T-cell (primary cell): ENCODE measurements around the gene WDR4. TPM values are rescaled to one million over a fixed set of nuclear protein-coding genes. Genes with fewer than 3 reads are reported as not detected.
"Not testable (repeated sequence)": the region's sequence is repeated elsewhere in the genome, so short reads cannot be mapped to it uniquely, and the experiment has no call there.

ENCODE experiments used
- ATAC-seq, 4 experiments: fragments of 200-7000 bp in 3 of 4; fragments of 150-1000 bp in 1 of 4; cut with Tn5 transposase; replicated peaks in 1 of 4; 1 replicate in 3 of 4; 2 replicates in 1 of 4; pipeline ENCODE4 v1.10.0; 2021; ENCODE audit warnings: moderate library complexity in 3 of 4, mild to moderate bottlenecking in 2 of 4, moderate number of reproducible peaks in 1 of 4
- CTCF ChIA-PET, 2 donors: fragments of 300-600 bp; sonication (Branson Sonifier 250); formaldehyde crosslinking; loops; one replicate each; lab custom pipeline; 2022; ENCODE audit warnings: antibody characterized with exemption in 2 of 2; lab: Charles Lee
- POLR2A ChIA-PET, 2 donors: fragments of 300-600 bp; sonication (Branson Sonifier 250); formaldehyde crosslinking; loops; one replicate each; lab custom pipeline; 2022; ENCODE audit warnings: antibody characterized with exemption in 2 of 2; lab: Charles Lee
- DNase-seq, 35 experiments: peaks; one replicate each; pipeline versions ENCODE4 v3.0.0 to v3.0.0-alpha.2; 2013 to 2023
- H3K27ac ChIP-seq: one replicate; pipeline ENCODE4 v1.5.1; 2013; ENCODE audit warnings: low read length
- H3K27me3 ChIP-seq, 2 experiments: replicated peaks in 1 of 2; 1 replicate in 1 of 2; 2 replicates in 1 of 2; pipeline versions ENCODE4 v1.6.1 to v1.7.0; 2013; ENCODE audit warnings: low read length in 1 of 2, mixed read lengths in 1 of 2; ENCODE audit not compliant: control insufficient read depth in 2 of 2, insufficient read depth in 2 of 2; ENCODE audit errors: extremely low read depth in 1 of 2
- H3K36me3 ChIP-seq, 2 donors: 1 replicate in 1 of 2; 2 replicates in 1 of 2; pipeline versions ENCODE4 v1.6.1 to v1.7.0; 2013; ENCODE audit warnings: low read length in 1 of 2; ENCODE audit not compliant: control insufficient read depth in 2 of 2, insufficient read depth in 1 of 2; ENCODE audit errors: extremely low read depth in 1 of 2
- H3K4me1 ChIP-seq, 2 experiments: 1 replicate in 1 of 2; 2 replicates in 1 of 2; pipeline versions ENCODE4 v1.6.1 to v1.7.0; 2013; ENCODE audit warnings: low read length in 2 of 2, mixed read lengths in 1 of 2; ENCODE audit not compliant: insufficient read depth in 2 of 2, control insufficient read depth in 1 of 2; ENCODE audit errors: extremely low read depth in 1 of 2
- H3K4me3 ChIP-seq, 2 donors: 1 replicate in 1 of 2; 2 replicates in 1 of 2; pipeline versions ENCODE4 v1.5.1 to v1.7.0; 2013; ENCODE audit warnings: mild to moderate bottlenecking in 2 of 2, low read length in 1 of 2, moderate library complexity in 1 of 2; ENCODE audit not compliant: control insufficient read depth in 1 of 2; ENCODE audit errors: extremely low read depth in 1 of 2
- H3K9me3 ChIP-seq: 2 replicates; pipeline ENCODE4 v1.7.0; 2013
- H3K27ac Mint-ChIP-seq, 2 donors: one replicate each; pipeline ENCODE4 v1.8.0; 2020 to 2021; ENCODE audit warnings: mild to moderate bottlenecking in 2 of 2, mixed read lengths in 2 of 2
- H3K27me3 Mint-ChIP-seq, 2 donors: one replicate each; pipeline ENCODE4 v1.8.0; 2021 to 2022; ENCODE audit warnings: mixed read lengths in 2 of 2
- H3K36me3 Mint-ChIP-seq: one replicate; pipeline ENCODE4 v1.8.0; 2021; ENCODE audit warnings: mixed read lengths
- H3K4me1 Mint-ChIP-seq, 3 donors: one replicate each; pipeline ENCODE4 v1.8.0; 2020 to 2022; ENCODE audit warnings: mixed read lengths in 3 of 3, mild to moderate bottlenecking in 1 of 3
- H3K4me3 Mint-ChIP-seq, 3 donors: one replicate each; pipeline ENCODE4 v1.8.0; 2020 to 2022; ENCODE audit warnings: mild to moderate bottlenecking in 3 of 3, mixed read lengths in 3 of 3, moderate library complexity in 3 of 3
- H3K9me3 Mint-ChIP-seq, 3 donors: one replicate each; pipeline ENCODE4 v1.8.0; 2020 to 2022; ENCODE audit warnings: mixed read lengths in 3 of 3
- WGBS: methylation state at CpG from one replicate; pipeline ENCODE4 v1.1.5; 2013; ENCODE audit warnings: missing lambda C conversion rate; ENCODE audit not compliant: insufficient coverage; 5-methylcytosine and 5-hydroxymethylcytosine counted together
- total RNA-seq, 35 experiments: library from RNA in 6 of 35; stranded (reverse) in 6 of 35; fragments of 120-200 nt in 1 of 35; gene quantifications; one replicate each; pipeline versions ENCODE4 v1.2.1 to v1.2.4 and lab custom pipeline; 2013 to 2026

The WDR4 gene
- total RNA-seq, 5 donors from 2014 or later (not counting 1 experiment from before 2014, with no cell fraction given), result 17.0 to 40.9 (median 37.6) TPM

GRCh38 chr21:42807293-42807895 is 71.9 kb downstream of the WDR4 start:
- not testable (repeated sequence) for H3K9me3 ChIP-seq, H3K27ac ChIP-seq, H3K4me3 ChIP-seq, H3K36me3 ChIP-seq, H3K4me1 ChIP-seq, H3K4me3 Mint-ChIP-seq, H3K27me3 Mint-ChIP-seq, H3K36me3 Mint-ChIP-seq, DNase-seq, H3K4me1 Mint-ChIP-seq, H3K27ac Mint-ChIP-seq, H3K9me3 Mint-ChIP-seq, ATAC-seq
- peaks cover 0 to 12% of the 10 kb centered on the region in 2 experiments for H3K27me3 ChIP-seq
- 96% methylated on average over 3 of the region's 16 CpGs for WGBS
- CTCF ChIA-PET, result interaction anchor here in 1 of 2 donors (0.6 kb wide), 1 partner anchor 14 kb away, joined by 4 read pairs; no protein-coding TSS in a partner anchor
- POLR2A ChIA-PET, result interaction anchor here in 1 of 2 donors (0.5 kb wide), 1 partner anchor 23 kb away, joined by 11 read pairs; no protein-coding TSS in a partner anchor

GRCh38 chr21:42806509-42807140 is 72.7 kb downstream of the WDR4 start:
- Histone ChIP-seq H3K27me3 (peaks cover 0 to 12% of the 10 kb centered on the region in 2 experiments), H3K36me3 (no peaks in the 10 kb centered on the region), H3K4me3 (no peak overlapping the region), H3K4me1 (no peaks in the 10 kb centered on the region), H3K27ac (no peak overlapping the region), H3K9me3 (no peaks in the 10 kb centered on the region)
- ChIA-PET POLR2A (no interaction called here), CTCF (no interaction called here)
- ATAC-seq (no peak), DNase-seq (no peak)
- WGBS, result 70% methylated on average over 8 of the region's 14 CpGs
- H3K4me3 Mint-ChIP-seq, result no peak overlapping the region
- peaks cover 0 to 6% of the 10 kb centered on the region in 2 donors for H3K27me3 Mint-ChIP-seq
- no peak overlapping the region for H3K27ac Mint-ChIP-seq
- H3K4me1 Mint-ChIP-seq, result no peaks in the 10 kb centered on the region
- H3K9me3 Mint-ChIP-seq, result no peaks in the 10 kb centered on the region
- H3K36me3 Mint-ChIP-seq, result no peaks in the 10 kb centered on the region

- DNase-seq, H3K9me3 Mint-ChIP-seq, H3K36me3 Mint-ChIP-seq, H3K4me3 ChIP-seq, H3K4me1 ChIP-seq, POLR2A ChIA-PET, ATAC-seq, H3K27me3 Mint-ChIP-seq, H3K27me3 ChIP-seq, H3K36me3 ChIP-seq, H3K27ac ChIP-seq, H3K4me3 Mint-ChIP-seq, H3K9me3 ChIP-seq, H3K27ac Mint-ChIP-seq, CTCF ChIA-PET, H3K4me1 Mint-ChIP-seq: not testable (repeated sequence)
- 85% methylated on average over 5 of the region's 6 CpGs for WGBS
Measured at GRCh38 chr21:42801616-42802015, 77.7 kb downstream of the WDR4 start.

- Histone ChIP-seq H3K4me1 (no peaks in the 10 kb centered on the region), H3K27me3 (peaks cover 0 to 2% of the 10 kb centered on the region in 2 experiments), H3K27ac (no peak overlapping the region), H3K4me3 (no peak overlapping the region), H3K9me3 (no peaks in the 10 kb centered on the region), H3K36me3 (no peaks in the 10 kb centered on the region)
- Mint-ChIP-seq H3K4me1 (peaks cover 2 to 7% (median 3%) of the 10 kb centered on the region in 3 donors), H3K36me3 (no peaks in the 10 kb centered on the region), H3K27ac (no peak overlapping the region), H3K9me3 (no peaks in the 10 kb centered on the region), H3K4me3 (no peak overlapping the region), H3K27me3 (peaks cover 0 to under 1% of the 10 kb centered on the region in 2 donors)
- no peak for ATAC-seq
- ChIA-PET POLR2A (no interaction called here), CTCF (no interaction called here)
- WGBS, result 90% methylated on average over 2 of the region's 5 CpGs
- no peak for DNase-seq
Measured at GRCh38 chr21:42799948-42800347, 79.4 kb downstream of the WDR4 start.

- peaks cover 2 to 7% (median 3%) of the 10 kb centered on the region in 3 donors for H3K4me1 Mint-ChIP-seq
- WGBS, result 56% methylated on average over 7 of the region's 9 CpGs
- Histone ChIP-seq H3K27ac (no peak overlapping the region), H3K4me1 (no peaks in the 10 kb centered on the region), H3K4me3 (no peak overlapping the region), H3K27me3 (peaks cover 0 to 4% of the 10 kb centered on the region in 2 experiments), H3K36me3 (no peaks in the 10 kb centered on the region), H3K9me3 (no peaks in the 10 kb centered on the region)
- H3K4me3 Mint-ChIP-seq, result no peak overlapping the region
- H3K9me3 Mint-ChIP-seq, result no peaks in the 10 kb centered on the region
- ChIA-PET CTCF (no interaction called here), POLR2A (no interaction called here)
- no peaks in the 10 kb centered on the region for H3K36me3 Mint-ChIP-seq
- ATAC-seq (no peak), DNase-seq (no peak)
- H3K27ac Mint-ChIP-seq, result peak overlapping the region in 1 of 2 donors; percentile 30
- peaks cover 0 to 2% of the 10 kb centered on the region in 2 donors for H3K27me3 Mint-ChIP-seq
Measured at GRCh38 chr21:42799516-42799915, 79.8 kb downstream of the WDR4 start.
